ENCODE results near the gene CCHCR1.
A peak's percentile ranks its signal among the peaks of the same experiment; 100 is the strongest.

CCHCR1 gene

DNA sequence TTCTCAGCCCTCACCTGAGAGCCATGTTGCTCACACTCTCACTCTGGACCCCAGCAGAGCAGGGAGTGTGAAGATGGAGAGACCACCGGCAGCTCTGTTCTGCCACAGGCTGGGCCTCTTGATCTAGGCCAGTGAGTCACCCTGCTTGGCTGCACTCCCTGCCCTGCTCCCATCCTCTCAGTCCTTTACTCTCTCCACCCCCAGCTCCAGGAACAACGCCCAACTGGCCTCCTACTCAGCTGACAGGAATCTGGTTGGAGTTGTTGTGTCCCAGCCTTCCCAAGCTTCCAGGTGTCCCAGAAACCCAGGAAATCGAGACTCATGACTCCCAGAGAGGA, 43.1 kb downstream of the CCHCR1 start, which contains the start of gene PSORS1C1:
PSORS1C1 (plus strand) TSS at position 260 of the 338 bp plus-strand sequence. CDS start 14,833 bp downstream, outside the sequence.
- H3K27me3 ChIP-seq (replicated peaks) = peaks cover 9% of the 10 kb centered on the region
- no peaks in the 10 kb centered on the region for H3K36me3 ChIP-seq (replicated peaks)
- H3K27ac ChIP-seq = peak within 1 kb of the TSS; percentile 57
- TF ChIP-seq, protein P1, sequence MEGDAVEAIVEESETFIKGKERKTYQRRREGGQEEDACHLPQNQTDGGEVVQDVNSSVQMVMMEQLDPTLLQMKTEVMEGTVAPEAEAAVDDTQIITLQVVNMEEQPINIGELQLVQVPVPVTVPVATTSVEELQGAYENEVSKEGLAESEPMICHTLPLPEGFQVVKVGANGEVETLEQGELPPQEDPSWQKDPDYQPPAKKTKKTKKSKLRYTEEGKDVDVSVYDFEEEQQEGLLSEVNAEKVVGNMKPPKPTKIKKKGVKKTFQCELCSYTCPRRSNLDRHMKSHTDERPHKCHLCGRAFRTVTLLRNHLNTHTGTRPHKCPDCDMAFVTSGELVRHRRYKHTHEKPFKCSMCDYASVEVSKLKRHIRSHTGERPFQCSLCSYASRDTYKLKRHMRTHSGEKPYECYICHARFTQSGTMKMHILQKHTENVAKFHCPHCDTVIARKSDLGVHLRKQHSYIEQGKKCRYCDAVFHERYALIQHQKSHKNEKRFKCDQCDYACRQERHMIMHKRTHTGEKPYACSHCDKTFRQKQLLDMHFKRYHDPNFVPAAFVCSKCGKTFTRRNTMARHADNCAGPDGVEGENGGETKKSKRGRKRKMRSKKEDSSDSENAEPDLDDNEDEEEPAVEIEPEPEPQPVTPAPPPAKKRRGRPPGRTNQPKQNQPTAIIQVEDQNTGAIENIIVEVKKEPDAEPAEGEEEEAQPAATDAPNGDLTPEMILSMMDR (IDR thresholded peaks at IDR 0.05; ENCODE audit: low read depth, low read length, missing control alignments) = no peak
- peak within 1 kb of the TSS; percentile 41 for H3K4me3 ChIP-seq (ENCODE audit: low read depth, low read length)
- DNase-seq = peak; percentile 92
- in situ Hi-C loops (cut with HindIII; ENCODE audit: low pct_ligation_motif_present, low sequenced_read_pairs) = no loop called here

DNA sequence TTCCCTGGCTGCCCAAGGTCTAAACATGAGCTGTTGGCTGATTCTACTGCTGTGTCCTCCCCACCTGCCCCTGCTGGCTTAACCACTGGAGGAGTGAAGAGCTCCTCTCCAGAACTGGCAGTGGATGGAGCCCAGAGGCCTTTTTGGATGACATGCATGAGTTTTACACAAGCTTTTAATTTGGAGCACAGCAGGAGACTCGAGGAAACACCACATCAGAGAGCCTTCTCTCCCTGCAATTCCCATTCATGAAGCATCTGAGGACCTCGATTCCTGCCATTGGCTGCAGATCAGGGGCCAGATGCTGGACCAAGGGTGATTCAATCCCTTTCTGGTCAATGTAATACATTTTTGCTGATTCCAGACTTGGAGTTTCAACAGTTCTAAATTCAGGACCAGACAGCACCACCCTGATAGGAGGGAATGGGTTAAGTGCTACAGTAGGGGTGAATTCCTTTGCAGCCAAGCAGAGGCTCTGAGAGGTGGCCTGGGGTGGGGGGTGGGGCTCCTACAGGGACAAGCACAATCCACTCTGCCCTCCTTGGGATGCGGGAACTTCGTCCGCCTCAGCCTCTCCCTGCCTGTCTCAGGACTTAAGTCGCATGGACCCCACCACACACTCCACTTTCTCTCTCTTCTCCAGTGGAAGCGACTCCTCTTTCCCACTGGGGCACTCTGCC, 43.6 kb downstream of the CCHCR1 start:
- in situ Hi-C loops (cut with HindIII; ENCODE audit: low pct_ligation_motif_present, low sequenced_read_pairs) = no loop called here
- Histone ChIP-seq H3K36me3 (replicated peaks) (no peaks in the 10 kb centered on the region), H3K4me3 (ENCODE audit: low read depth, low read length) (no peak overlapping the region), H3K27ac (peak overlapping the region; percentile 57), H3K27me3 (replicated peaks) (peaks cover 9% of the 10 kb centered on the region)
- no peak for DNase-seq
- TF ChIP-seq, protein P1 (IDR thresholded peaks at IDR 0.05; ENCODE audit: low read depth, low read length, missing control alignments) = no peak

DNA sequence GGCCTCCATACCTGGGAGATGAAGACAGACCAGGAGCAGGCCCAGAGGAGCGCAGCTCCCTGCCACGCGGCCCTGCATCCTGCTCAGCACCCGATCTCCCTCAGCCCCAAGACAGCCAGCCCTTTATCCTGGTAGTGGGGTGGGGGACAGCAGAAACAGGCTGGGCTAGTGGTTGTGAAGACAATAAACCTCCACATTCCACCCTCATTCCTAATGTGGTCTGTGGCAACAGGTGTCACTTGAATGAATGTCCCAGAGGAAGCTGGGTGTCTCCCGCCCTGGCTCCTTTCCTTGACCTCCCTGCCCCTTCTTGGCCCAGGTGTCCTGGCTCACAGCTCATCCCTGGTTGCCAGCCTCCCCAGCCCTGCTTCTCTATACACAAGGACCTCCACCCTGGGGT, 45.1 kb downstream of the CCHCR1 start, which contains the start of gene C6orf15:
C6orf15 (minus strand) TSS at position 98 of the 400 bp plus-strand sequence; CDS start at position 78, 20 bp downstream.
- H3K27ac ChIP-seq = no peak within 1 kb of the TSS
- TF ChIP-seq, protein P1 (IDR thresholded peaks at IDR 0.05; ENCODE audit: low read depth, low read length, missing control alignments) = no peak
- H3K27me3 ChIP-seq (replicated peaks) = peaks cover 9% of the 10 kb centered on the region
- in situ Hi-C loops (cut with HindIII; ENCODE audit: low pct_ligation_motif_present, low sequenced_read_pairs) = no loop called here
- H3K4me3 ChIP-seq (ENCODE audit: low read depth, low read length) = no peak within 1 kb of the TSS
- no peaks in the 10 kb centered on the region for H3K36me3 ChIP-seq (replicated peaks)
- no peak for DNase-seq

DNA sequence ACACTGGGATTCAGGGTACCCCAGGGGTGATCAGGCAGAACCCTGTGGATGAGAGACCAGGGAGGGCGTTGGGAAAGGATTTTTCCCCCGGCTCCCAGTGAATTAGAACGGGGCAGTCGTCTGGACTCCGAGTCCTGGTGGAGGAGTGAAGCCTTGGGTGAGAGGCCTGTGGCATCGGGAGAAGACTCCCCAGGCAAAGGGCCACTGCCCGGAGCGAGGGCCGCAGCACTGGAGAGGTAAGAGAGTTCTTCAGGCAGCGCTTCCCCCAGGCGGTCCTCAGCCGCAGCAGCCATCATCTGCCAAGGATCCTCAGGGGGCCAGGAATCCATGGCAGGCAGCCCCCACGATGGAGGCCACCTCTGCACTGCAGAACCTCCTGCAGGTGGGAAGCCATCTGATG, 45.9 kb downstream of the CCHCR1 start:
- DNase-seq = no peak
- no peak overlapping the region for H3K27ac ChIP-seq
- peaks cover 9% of the 10 kb centered on the region for H3K27me3 ChIP-seq (replicated peaks)
- in situ Hi-C loops (cut with HindIII; ENCODE audit: low pct_ligation_motif_present, low sequenced_read_pairs) = no loop called here
- no peak overlapping the region for H3K4me3 ChIP-seq (ENCODE audit: low read depth, low read length)
- TF ChIP-seq, protein P1 (IDR thresholded peaks at IDR 0.05; ENCODE audit: low read depth, low read length, missing control alignments) = no peak
- H3K36me3 ChIP-seq (replicated peaks) = no peaks in the 10 kb centered on the region

DNA sequence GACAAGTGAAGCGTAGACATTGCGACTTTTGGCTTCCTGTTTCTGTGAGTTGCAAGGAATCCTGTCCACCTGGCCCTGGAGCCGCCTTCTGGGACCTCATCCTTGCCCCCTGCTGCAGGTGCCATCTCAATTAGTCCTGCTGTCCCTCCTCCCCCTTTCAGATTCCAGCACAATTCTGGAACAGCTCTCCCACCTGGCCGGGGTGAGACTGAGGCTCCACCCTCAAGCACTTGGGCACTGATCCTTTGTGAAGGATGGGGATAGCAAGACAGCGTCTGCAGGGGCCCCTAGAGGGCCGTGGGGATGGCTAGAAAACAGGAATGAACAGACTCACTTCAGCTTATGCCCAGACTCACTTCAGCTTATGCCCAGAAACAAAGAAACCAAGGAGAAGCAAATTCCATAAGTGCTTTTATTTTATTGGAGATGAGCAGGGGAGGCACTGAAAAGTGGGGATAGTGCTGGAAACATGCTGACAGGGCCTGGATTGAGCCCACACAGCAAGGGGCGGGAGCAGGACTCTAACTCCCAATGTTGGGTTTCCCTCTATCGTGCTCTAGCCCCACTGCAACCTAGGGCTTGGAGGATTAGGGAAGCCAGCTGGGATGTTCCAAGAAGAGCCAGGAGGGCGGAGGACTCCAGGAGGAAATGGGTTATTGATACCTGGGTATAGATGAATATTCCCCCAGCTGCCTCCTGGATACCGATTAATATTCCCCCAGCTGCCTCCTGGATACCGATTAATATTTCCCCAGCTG, 46.6 kb downstream of the CCHCR1 start:
- no peak overlapping the region for H3K27ac ChIP-seq
- TF ChIP-seq, protein P1 (IDR thresholded peaks at IDR 0.05; ENCODE audit: low read depth, low read length, missing control alignments) = no peak
- peaks cover 9% of the 10 kb centered on the region for H3K27me3 ChIP-seq (replicated peaks)
- no peak overlapping the region for H3K4me3 ChIP-seq (ENCODE audit: low read depth, low read length)
- H3K36me3 ChIP-seq (replicated peaks) = no peaks in the 10 kb centered on the region
- DNase-seq = no peak
- in situ Hi-C loops (cut with HindIII; ENCODE audit: low pct_ligation_motif_present, low sequenced_read_pairs) = no loop called here

Data from brain microvascular endothelial cell (primary cell).